H9 (cell line): ENCODE results near the gene TMEM141. TPM values are rescaled to one million over a fixed set of nuclear protein-coding genes. Genes with fewer than 3 reads are reported as not detected.

ENCODE experiments used
- DNase-seq: peaks from one replicate; pipeline ENCODE4 v3.0.0-alpha.2; 2017
- H2AFZ ChIP-seq: one replicate; pipeline ENCODE4 v1.6.1; 2013; ENCODE audit warnings: mild to moderate bottlenecking, low read length, control low read depth, moderate library complexity
- H2AK5ac ChIP-seq: 2 replicates; pipeline ENCODE4 v1.6.1; 2013; ENCODE audit warnings: low read length, control low read depth, mixed read lengths; ENCODE audit not compliant: insufficient read length
- H2BK120ac ChIP-seq: one replicate; pipeline ENCODE4 v1.6.1; 2013; ENCODE audit warnings: low read depth, mild to moderate bottlenecking, low read length, control low read depth, inconsistent platforms; ENCODE audit not compliant: poor library complexity, severe bottlenecking
- H2BK12ac ChIP-seq: 2 replicates; pipeline ENCODE4 v1.6.1; 2013; ENCODE audit warnings: low read length, control low read depth, mixed read lengths, low read depth; ENCODE audit not compliant: insufficient read length
- H2BK15ac ChIP-seq: 2 replicates; pipeline ENCODE4 v1.6.1; 2013; ENCODE audit warnings: low read depth, low read length, control low read depth
- H2BK20ac ChIP-seq: one replicate; pipeline ENCODE4 v1.6.1; 2013; ENCODE audit warnings: low read depth, mild to moderate bottlenecking, low read length, control low read depth, inconsistent platforms; ENCODE audit not compliant: poor library complexity, severe bottlenecking
- H2BK5ac ChIP-seq: 2 replicates; pipeline ENCODE4 v1.6.1; 2013; ENCODE audit warnings: low read length, control low read depth, mixed read lengths; ENCODE audit not compliant: insufficient read length
- H3K14ac ChIP-seq: 2 replicates; pipeline ENCODE4 v1.6.1; 2013; ENCODE audit warnings: low read length, control low read depth; ENCODE audit not compliant: insufficient read depth
- H3K18ac ChIP-seq: 2 replicates; pipeline ENCODE4 v1.6.1; 2013; ENCODE audit warnings: low read depth, mild to moderate bottlenecking, mixed read lengths, low read length, control low read depth; ENCODE audit not compliant: insufficient read length
- H3K23ac ChIP-seq: 2 replicates; pipeline ENCODE4 v1.6.1; 2013; ENCODE audit warnings: low read length, control low read depth, mixed read lengths, low read depth; ENCODE audit not compliant: insufficient read length
- H3K23me2 ChIP-seq: 2 replicates; pipeline ENCODE4 v1.6.1; 2013; ENCODE audit warnings: low read depth, mild to moderate bottlenecking, mixed read lengths, low read length, control low read depth; ENCODE audit not compliant: insufficient read length, poor library complexity, severe bottlenecking
- H3K27ac ChIP-seq: 2 replicates; pipeline ENCODE4 v1.5.1; 2013; ENCODE audit warnings: low read length, control low read depth, mixed read lengths, low read depth; ENCODE audit not compliant: insufficient read length
- H3K27me3 ChIP-seq: 2 replicates; pipeline ENCODE4 v1.6.1; 2013; ENCODE audit warnings: low read length, control low read depth, inconsistent platforms; ENCODE audit not compliant: insufficient read depth
- H3K4ac ChIP-seq: 2 replicates; pipeline ENCODE4 v1.6.1; 2013; ENCODE audit warnings: low read depth, mild to moderate bottlenecking, control low read depth, inconsistent platforms, low read length, moderate library complexity
- H3K4me1 ChIP-seq: 2 replicates; pipeline ENCODE4 v1.6.1; 2013; ENCODE audit warnings: low read length, control low read depth, inconsistent platforms; ENCODE audit not compliant: insufficient read depth
- H3K4me2 ChIP-seq: 2 replicates; pipeline ENCODE4 v1.6.1; 2013; ENCODE audit warnings: low read length, control low read depth, mixed read lengths; ENCODE audit not compliant: insufficient read length, insufficient read depth
- H3K56ac ChIP-seq: 2 replicates; pipeline ENCODE4 v1.6.1; 2013; ENCODE audit warnings: low read depth, mild to moderate bottlenecking, mixed read lengths, low read length, control low read depth; ENCODE audit not compliant: insufficient read length
- H3K79me1 ChIP-seq: 2 replicates; pipeline ENCODE4 v1.6.1; 2013; ENCODE audit warnings: low read depth, mild to moderate bottlenecking, moderate library complexity, low read length, control low read depth, inconsistent platforms; ENCODE audit not compliant: insufficient read depth, poor library complexity, severe bottlenecking
- H3K79me2 ChIP-seq: 2 replicates; pipeline ENCODE4 v1.6.1; 2013; ENCODE audit warnings: low read length, control low read depth, inconsistent platforms; ENCODE audit not compliant: insufficient read depth
- H3K9ac ChIP-seq: 2 replicates; pipeline ENCODE4 v1.6.1; 2013; ENCODE audit warnings: low read length, control low read depth, mixed read lengths; ENCODE audit not compliant: insufficient read length; ENCODE audit errors: extremely low read depth
- H3K9me3 ChIP-seq: one replicate; pipeline ENCODE4 v1.6.1; 2013; ENCODE audit warnings: low read depth, low read length, inconsistent platforms; ENCODE audit not compliant: control insufficient read depth
- H3T11ph ChIP-seq: one replicate; pipeline ENCODE4 v1.6.1; 2013; ENCODE audit warnings: mild to moderate bottlenecking, low read length, control low read depth, inconsistent platforms
- H4K20me1 ChIP-seq: one replicate; pipeline ENCODE4 v1.6.1; 2013; ENCODE audit not compliant: control insufficient read depth, insufficient read length, insufficient read depth
- H4K5ac ChIP-seq: 2 replicates; pipeline ENCODE4 v1.6.1; 2013; ENCODE audit warnings: low read depth, mild to moderate bottlenecking, mixed read lengths, low read length, control low read depth; ENCODE audit not compliant: insufficient read length
- H4K8ac ChIP-seq: replicated peaks from 2 replicates; pipeline ENCODE4 v1.6.1; 2013; ENCODE audit warnings: low read length, control low read depth, mixed read lengths, low read depth; ENCODE audit not compliant: insufficient read length
- H4K91ac ChIP-seq: 2 replicates; pipeline ENCODE4 v1.6.1; 2013; ENCODE audit warnings: low read depth, mild to moderate bottlenecking, moderate library complexity, mixed read lengths, low read length, control low read depth; ENCODE audit not compliant: insufficient read length
- H3K27ac Mint-ChIP-seq, 3 experiments: 2 replicates in 2 of 3; 3 replicates in 1 of 3; pipeline ENCODE4 v1.8.0; 2020 to 2021; ENCODE audit warnings: mixed read lengths in 3 of 3, mild to moderate bottlenecking in 1 of 3, moderate library complexity in 1 of 3
- H3K27me3 Mint-ChIP-seq: 2 replicates; pipeline ENCODE4 v1.8.0; 2021; ENCODE audit warnings: low read depth, mild to moderate bottlenecking, moderate library complexity, mixed read lengths
- H3K36me3 Mint-ChIP-seq, 3 experiments: 2 replicates in 2 of 3; 3 replicates in 1 of 3; pipeline ENCODE4 v1.8.0; 2020 to 2021; ENCODE audit warnings: low read depth in 3 of 3, mixed read lengths in 3 of 3; ENCODE audit not compliant: insufficient read depth in 1 of 3
- H3K4me1 Mint-ChIP-seq, 2 experiments: 2 replicates each; pipeline ENCODE4 v1.8.0; 2020; ENCODE audit warnings: mixed read lengths in 2 of 2
- H3K4me3 Mint-ChIP-seq, 2 experiments: 2 replicates in 1 of 2; 3 replicates in 1 of 2; pipeline ENCODE4 v1.8.0; 2020 to 2021; ENCODE audit warnings: mild to moderate bottlenecking in 2 of 2, mixed read lengths in 2 of 2, moderate library complexity in 1 of 2
- H3K9me3 Mint-ChIP-seq, 2 experiments: 2 replicates in 1 of 2; 3 replicates in 1 of 2; pipeline ENCODE4 v1.8.0; 2020; ENCODE audit warnings: mild to moderate bottlenecking in 2 of 2, mixed read lengths in 2 of 2, moderate library complexity in 1 of 2
- CTCF ChIP-seq: fragments of 200-600 bp; sonication (generic); conservative IDR thresholded peaks from 3 replicates; pipeline ENCODE4 v1.8.0; 2021; ENCODE audit warnings: antibody characterized with exemption, mild to moderate bottlenecking
- WGBS: extraction: QIAGEN DNeasy Blood & Tissue Kit; methylation state at CpG from one replicate; pipeline ENCODE4 v1.1.7; 2013; ENCODE audit warnings: missing lambda C conversion rate, low lambda C conversion rate, mixed read lengths; ENCODE audit not compliant: insufficient read length; ENCODE audit errors: extremely low coverage; 5-methylcytosine and 5-hydroxymethylcytosine counted together
- total RNA-seq: library from RNA; stranded (reverse); gene quantifications from 2 replicates; pipeline ENCODE4 v1.2.1, GENCODE V29; 2021

TMEM141 gene
- total RNA-seq, 1 experiment from 2014 or later, result 55.2 TPM

- Mint-ChIP-seq H3K27ac (no peak overlapping the region; a peak in 1 of 7 replicates), H3K9me3 (no peaks in the 10 kb centered on the region), H3K36me3 (peaks cover 12 to 47% (median 44%) of the 10 kb centered on the region in 3 experiments), H3K4me3 (no peak overlapping the region), H3K4me1 (no peaks in the 10 kb centered on the region), H3K27me3 (peaks cover 1% of the 10 kb centered on the region; the same call in 1 of the 2 replicates)
- no peak overlapping the region for H3K56ac ChIP-seq
- H3K9me3 ChIP-seq, result no peaks in the 10 kb centered on the region
- H3K18ac ChIP-seq, result no peak overlapping the region
- H2BK5ac ChIP-seq, result no peak overlapping the region
- no peaks in the 10 kb centered on the region for H3K27me3 ChIP-seq
- WGBS, result no CpG with 5 or more reads among the region's 23 CpGs
- no peak overlapping the region for H2AK5ac ChIP-seq
- no peak overlapping the region for H4K8ac ChIP-seq
- H3K79me1 ChIP-seq, result no peaks in the 10 kb centered on the region
- no peak overlapping the region for H4K91ac ChIP-seq
- H3K4me1 ChIP-seq, result no peaks in the 10 kb centered on the region
- H3K23me2 ChIP-seq, result no peaks in the 10 kb centered on the region
- H3K4me2 ChIP-seq, result no peak overlapping the region
- H3K14ac ChIP-seq, result no peak overlapping the region
- H3K23ac ChIP-seq, result no peak overlapping the region
- no peak overlapping the region for H3K27ac ChIP-seq
- no peak overlapping the region for H2BK15ac ChIP-seq
- no peak overlapping the region for H3K4ac ChIP-seq
- no peaks in the 10 kb centered on the region for H4K20me1 ChIP-seq
- H3T11ph ChIP-seq, result no peak overlapping the region
- TF ChIP-seq CTCF, result no peak
- DNase-seq, result no peak
- H2BK120ac ChIP-seq, result no peak overlapping the region
- no peak overlapping the region for H2BK12ac ChIP-seq
- no peak overlapping the region for H2AFZ ChIP-seq
- H3K9ac ChIP-seq, result no peak overlapping the region
- H4K5ac ChIP-seq, result no peak overlapping the region
- no peaks in the 10 kb centered on the region for H3K79me2 ChIP-seq
- H2BK20ac ChIP-seq, result no peak overlapping the region
Measured at GRCh38 chr9:136831720-136832104, 40.6 kb downstream of the TMEM141 start.
